ENCODE measurements around the gene NELFCD. TPM values are rescaled to one million over a fixed set of nuclear protein-coding genes. Genes with fewer than 3 reads are reported as not detected.
A peak's percentile ranks its signal among the peaks of the same experiment; 100 is the strongest.

Gene NELFCD
- total and polyA plus RNA-seq, 4 experiments from 2014 or later = 72.6 to 93.3 (median 82.8) TPM

GRCh38 chr20:58989196-58989595 is 8.1 kb downstream of the NELFCD start:
- Mint-ChIP-seq H3K27ac (peak overlapping the region in 1 of 7 donors; percentile 42), H3K27me3 (no peaks in the 10 kb centered on the region), H3K9me3 (no peaks in the 10 kb centered on the region), H3K4me3 (no peak overlapping the region), H3K36me3 (peaks cover 50 to 75% of the 10 kb centered on the region in 2 donors), H3K4me1 (peaks cover 19 to 23% (median 19%) of the 10 kb centered on the region in 4 donors)
- ChIA-PET POLR2A (ENCODE audit: partially characterized antibody) (interaction anchor here (1.0 to 2.4 kb wide), 2 partner anchors 17 to 43 kb away, joined by 3 to 9 read pairs; partner anchors contain the start of gene ATP5F1E), CTCF (ENCODE audit: partially characterized antibody) (no interaction called here)
- Histone ChIP-seq H3K36me3 (ENCODE audit: insufficient read depth, low read length) (peaks cover 75% of the 10 kb centered on the region), H3K27ac (ENCODE audit: low read depth, low read length) (no peak overlapping the region), H3K4me3 (ENCODE audit: low read length in 2 of 2) (no peak overlapping the region), H3K4me1 (ENCODE audit: insufficient read depth, low read length) (peaks cover 13% of the 10 kb centered on the region), H3K9me3 (ENCODE audit: control insufficient read depth in 1 of 2, low read length in 2 of 2) (no peaks in the 10 kb centered on the region), H3K27me3 (ENCODE audit: insufficient read depth, low read length) (no peaks in the 10 kb centered on the region)
- no peak for DNase-seq
- intact Hi-C loops (cut with micrococcal nuclease) = no loop called here

GRCh38 chr20:58990651-58991445 is 9.8 kb downstream of the NELFCD start:
- intact Hi-C loops (cut with micrococcal nuclease) = no loop called here
- Mint-ChIP-seq H3K36me3 (peaks cover 57 to 82% of the 10 kb centered on the region in 2 donors), H3K27me3 (no peaks in the 10 kb centered on the region), H3K9me3 (no peaks in the 10 kb centered on the region), H3K4me1 (peaks cover 6 to 12% (median 8%) of the 10 kb centered on the region in 4 donors), H3K27ac (no peak overlapping the region), H3K4me3 (no peak overlapping the region)
- Histone ChIP-seq H3K4me3 (ENCODE audit: low read length in 2 of 2) (no peak overlapping the region), H3K27me3 (ENCODE audit: insufficient read depth, low read length) (no peaks in the 10 kb centered on the region), H3K9me3 (ENCODE audit: control insufficient read depth in 1 of 2, low read length in 2 of 2) (no peaks in the 10 kb centered on the region), H3K4me1 (ENCODE audit: insufficient read depth, low read length) (no peaks in the 10 kb centered on the region), H3K36me3 (ENCODE audit: insufficient read depth, low read length) (peaks cover 79% of the 10 kb centered on the region), H3K27ac (ENCODE audit: low read depth, low read length) (no peak overlapping the region)
- ChIA-PET CTCF (ENCODE audit: partially characterized antibody) (no interaction called here), POLR2A (ENCODE audit: partially characterized antibody) (no interaction called here)
- DNase-seq = no peak

- H3K27ac Mint-ChIP-seq = peak overlapping the region in 2 of 7 donors; percentile 23 to 57
- peaks cover 3 to 7% (median 7%) of the 10 kb centered on the region in 4 donors for H3K4me1 Mint-ChIP-seq
- H3K27ac ChIP-seq (ENCODE audit: low read depth, low read length) = no peak overlapping the region
- H3K36me3 Mint-ChIP-seq = peaks cover 60 to 85% of the 10 kb centered on the region in 2 donors
- intact Hi-C loops (cut with micrococcal nuclease) = no loop called here
- ChIA-PET CTCF (ENCODE audit: partially characterized antibody) (interaction anchor here (0.8 kb wide), 1 partner anchor 195 kb away, joined by 4 read pairs; no protein-coding TSS in a partner anchor), POLR2A (ENCODE audit: partially characterized antibody) (interaction anchor here (0.8 kb wide), 1 partner anchor 41 kb away, joined by 4 read pairs; the partner anchor contains the start of gene ATP5F1E)
- no peak overlapping the region for H3K4me3 ChIP-seq (ENCODE audit: low read length in 2 of 2)
- no peak overlapping the region for H3K4me3 Mint-ChIP-seq
- DNase-seq = no peak
- no peaks in the 10 kb centered on the region for H3K27me3 Mint-ChIP-seq
- H3K36me3 ChIP-seq (ENCODE audit: insufficient read depth, low read length) = peaks cover 73% of the 10 kb centered on the region
- no peaks in the 10 kb centered on the region for H3K9me3 Mint-ChIP-seq
- H3K4me1 ChIP-seq (ENCODE audit: insufficient read depth, low read length) = no peaks in the 10 kb centered on the region
- no peaks in the 10 kb centered on the region for H3K9me3 ChIP-seq (ENCODE audit: control insufficient read depth in 1 of 2, low read length in 2 of 2)
- H3K27me3 ChIP-seq (ENCODE audit: insufficient read depth, low read length) = no peaks in the 10 kb centered on the region
These were observed 10.7 kb downstream of the NELFCD start for GRCh38 chr20:58991715-58992114.

- H3K36me3 Mint-ChIP-seq = peaks cover 60 to 84% of the 10 kb centered on the region in 2 donors
- H3K36me3 ChIP-seq (ENCODE audit: insufficient read depth, low read length) = peaks cover 70% of the 10 kb centered on the region
- no peak overlapping the region for H3K27ac ChIP-seq (ENCODE audit: low read depth, low read length)
- no peaks in the 10 kb centered on the region for H3K4me1 ChIP-seq (ENCODE audit: insufficient read depth, low read length)
- intact Hi-C loops (cut with micrococcal nuclease) = no loop called here
- no peak overlapping the region for H3K27ac Mint-ChIP-seq
- CTCF ChIA-PET (ENCODE audit: partially characterized antibody) = interaction anchor here (0.7 to 1.0 kb wide), 2 partner anchors 123 to 215 kb away, joined by 3 read pairs; no protein-coding TSS in a partner anchor
- H3K27me3 Mint-ChIP-seq = no peaks in the 10 kb centered on the region
- H3K4me3 ChIP-seq (ENCODE audit: low read length in 2 of 2) = no peak overlapping the region
- no peaks in the 10 kb centered on the region for H3K9me3 Mint-ChIP-seq
- no peak overlapping the region for H3K4me3 Mint-ChIP-seq
- DNase-seq = no peak
- H3K27me3 ChIP-seq (ENCODE audit: insufficient read depth, low read length) = no peaks in the 10 kb centered on the region
- POLR2A ChIA-PET (ENCODE audit: partially characterized antibody) = interaction anchor here (0.8 to 1.4 kb wide), 3 partner anchors 10 to 39 kb away, joined by 3 to 4 read pairs (median 4); partner anchors contain the start of gene ATP5F1E
- no peaks in the 10 kb centered on the region for H3K9me3 ChIP-seq (ENCODE audit: control insufficient read depth in 1 of 2, low read length in 2 of 2)
- peaks cover 0 to 2% (median 0%) of the 10 kb centered on the region in 4 donors for H3K4me1 Mint-ChIP-seq
These were observed 11.9 kb downstream of the NELFCD start for GRCh38 chr20:58992911-58993310.

GRCh38 chr20:58993332-58994248 is 12.5 kb downstream of the NELFCD start:
- Mint-ChIP-seq H3K27me3 (no peaks in the 10 kb centered on the region), H3K4me3 (no peak overlapping the region), H3K9me3 (no peaks in the 10 kb centered on the region), H3K4me1 (no peaks in the 10 kb centered on the region), H3K36me3 (peaks cover 58 to 80% of the 10 kb centered on the region in 2 donors), H3K27ac (peak overlapping the region in 1 of 7 donors; percentile 57)
- ChIA-PET CTCF (ENCODE audit: partially characterized antibody) (interaction anchor here (0.7 kb wide), 1 partner anchor 124 kb away, joined by 3 read pairs; no protein-coding TSS in a partner anchor), POLR2A (ENCODE audit: partially characterized antibody) (interaction anchor here (0.8 to 1.4 kb wide), 2 partner anchors 10 to 39 kb away, joined by 3 to 4 read pairs; partner anchors contain the start of gene ATP5F1E)
- intact Hi-C loops (cut with micrococcal nuclease) = no loop called here
- Histone ChIP-seq H3K27me3 (ENCODE audit: insufficient read depth, low read length) (no peaks in the 10 kb centered on the region), H3K4me1 (ENCODE audit: insufficient read depth, low read length) (no peaks in the 10 kb centered on the region), H3K36me3 (ENCODE audit: insufficient read depth, low read length) (peaks cover 63% of the 10 kb centered on the region), H3K27ac (ENCODE audit: low read depth, low read length) (no peak overlapping the region), H3K4me3 (ENCODE audit: low read length in 2 of 2) (no peak overlapping the region), H3K9me3 (ENCODE audit: control insufficient read depth in 1 of 2, low read length in 2 of 2) (no peaks in the 10 kb centered on the region)
- no peak for DNase-seq

GRCh38 chr20:58994390-58995159 is 13.5 kb downstream of the NELFCD start:
- intact Hi-C loops (cut with micrococcal nuclease) = no loop called here
- no peaks in the 10 kb centered on the region for H3K9me3 ChIP-seq (ENCODE audit: control insufficient read depth in 1 of 2, low read length in 2 of 2)
- no peak overlapping the region for H3K27ac ChIP-seq (ENCODE audit: low read depth, low read length)
- ChIA-PET POLR2A (ENCODE audit: partially characterized antibody) (no interaction called here), CTCF (ENCODE audit: partially characterized antibody) (interaction anchor here (0.8 kb wide), 1 partner anchor 12 kb away, joined by 3 read pairs; no protein-coding TSS in a partner anchor)
- no peak overlapping the region for H3K27ac Mint-ChIP-seq
- no peak overlapping the region for H3K4me3 ChIP-seq (ENCODE audit: low read length in 2 of 2)
- H3K9me3 Mint-ChIP-seq = no peaks in the 10 kb centered on the region
- H3K4me1 Mint-ChIP-seq = no peaks in the 10 kb centered on the region
- peaks cover 48 to 72% of the 10 kb centered on the region in 2 donors for H3K36me3 Mint-ChIP-seq
- H3K36me3 ChIP-seq (ENCODE audit: insufficient read depth, low read length) = peaks cover 53% of the 10 kb centered on the region
- H3K27me3 ChIP-seq (ENCODE audit: insufficient read depth, low read length) = no peaks in the 10 kb centered on the region
- DNase-seq = no peak
- no peaks in the 10 kb centered on the region for H3K4me1 ChIP-seq (ENCODE audit: insufficient read depth, low read length)
- H3K27me3 Mint-ChIP-seq = no peaks in the 10 kb centered on the region
- H3K4me3 Mint-ChIP-seq = no peak overlapping the region

Measured in CD4-positive, alpha-beta memory T cell (primary cell).